ENCODE data around the gene SERPINA1. TPM values are rescaled to one million over a fixed set of nuclear protein-coding genes. Genes with fewer than 3 reads are reported as not detected.

The SERPINA1 gene
- total and polyA plus RNA-seq, 8 donors = 10.5 to 1,332 (median 80.3) TPM

DNA sequence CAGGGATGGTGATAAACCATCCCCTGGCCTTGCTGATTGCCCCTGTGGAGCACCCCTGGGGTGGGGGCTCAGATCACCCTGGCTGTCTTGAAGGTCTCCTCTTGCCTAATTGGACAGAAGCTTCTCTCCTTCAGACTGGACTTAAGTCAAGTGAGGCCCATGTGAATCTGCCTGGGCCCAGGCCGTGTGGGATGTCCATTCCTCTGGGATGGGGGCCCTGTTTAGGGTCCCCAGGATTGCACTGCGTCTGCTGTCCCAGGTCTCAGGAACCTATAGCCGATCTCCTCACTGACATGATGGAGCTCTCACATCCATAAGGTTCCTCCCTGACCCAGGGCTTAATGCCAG, 20.2 kb downstream of the SERPINA1 start:
- TF ChIP-seq POLR2AphosphoS5 (IDR thresholded peaks at IDR 0.05) = no peak
- no peak for TF ChIP-seq POLR2A (IDR thresholded peaks at IDR 0.05)
- no peak for TF ChIP-seq CTCF (IDR thresholded peaks at IDR 0.05)
- TF ChIP-seq EP300 (IDR thresholded peaks at IDR 0.05) = no peak
- intact Hi-C loops (cut with DNase I; ENCODE audit: low total_unique reads) = no loop called here
- H3K36me3 ChIP-seq = no peaks in the 10 kb centered on the region
- no peak overlapping the region for H3K27ac ChIP-seq
- no peaks in the 10 kb centered on the region for H3K9me3 ChIP-seq
- peaks cover 0 to 4% (median 0%) of the 10 kb centered on the region in 3 donors for H3K27me3 ChIP-seq
- H3K4me3 ChIP-seq = no peak overlapping the region
- WGBS, 5 donors = 73 to 91% (median 85%) methylated on average over 1 to 3 of the region's 3 CpGs
- H3K4me1 ChIP-seq = no peaks in the 10 kb centered on the region
- no peak for DNase-seq

DNA sequence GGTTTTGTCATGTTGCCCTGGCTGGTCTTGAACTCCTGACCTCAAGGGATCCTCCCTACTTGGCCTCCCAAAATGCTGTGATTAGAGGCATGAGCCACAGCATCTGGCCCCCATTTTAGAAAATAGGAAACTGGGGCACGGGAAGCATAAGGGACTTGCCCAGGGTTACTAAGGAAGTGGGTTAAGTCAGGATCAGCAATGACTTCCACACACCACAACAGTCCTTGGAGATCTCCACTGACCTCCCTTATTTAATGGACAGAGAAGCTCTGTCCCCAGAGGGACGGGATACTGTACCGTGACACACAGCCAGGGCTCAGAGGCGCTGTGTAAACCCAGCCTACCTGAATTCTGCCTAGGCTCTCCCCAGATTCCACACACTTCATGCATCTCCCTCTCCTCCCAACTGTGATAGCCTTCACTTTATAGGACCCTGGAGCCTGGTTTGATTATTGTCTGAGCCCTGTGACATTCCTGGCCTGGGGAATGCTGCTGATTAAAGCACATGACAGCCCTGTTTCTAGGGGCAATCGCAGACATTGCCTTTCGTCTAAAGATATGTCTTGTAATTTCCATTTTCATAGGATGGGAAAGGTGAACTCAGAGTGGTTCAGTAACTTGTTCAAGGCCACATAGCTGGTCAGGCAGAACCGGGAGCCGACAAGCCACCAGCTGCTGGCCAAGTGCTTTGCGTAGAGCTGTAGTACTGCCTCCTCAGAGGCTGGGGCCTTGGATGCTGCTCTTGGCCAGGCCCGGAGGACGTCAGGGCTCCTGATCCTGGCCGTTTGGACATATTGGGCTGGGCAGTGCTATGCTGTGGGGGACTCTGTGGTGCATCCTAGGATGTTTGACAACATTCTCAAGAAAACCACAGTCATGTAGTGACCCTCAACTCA, 20.8 kb downstream of the SERPINA1 start:
- H3K9me3 ChIP-seq = no peaks in the 10 kb centered on the region
- no peaks in the 10 kb centered on the region for H3K4me1 ChIP-seq
- no peak overlapping the region for H3K27ac ChIP-seq
- no peak for TF ChIP-seq CTCF (IDR thresholded peaks at IDR 0.05)
- TF ChIP-seq POLR2AphosphoS5 (IDR thresholded peaks at IDR 0.05) = no peak
- TF ChIP-seq POLR2A (IDR thresholded peaks at IDR 0.05) = no peak
- no peak for TF ChIP-seq EP300 (IDR thresholded peaks at IDR 0.05)
- H3K36me3 ChIP-seq = no peaks in the 10 kb centered on the region
- intact Hi-C loops (cut with DNase I; ENCODE audit: low total_unique reads) = no loop called here
- WGBS, 5 donors = 80 to 91% (median 88%) methylated on average over 9 to 12 of the region's 12 CpGs
- no peak overlapping the region for H3K4me3 ChIP-seq
- no peak for DNase-seq
- H3K27me3 ChIP-seq = peaks cover 0 to 4% (median 0%) of the 10 kb centered on the region in 3 donors

DNA sequence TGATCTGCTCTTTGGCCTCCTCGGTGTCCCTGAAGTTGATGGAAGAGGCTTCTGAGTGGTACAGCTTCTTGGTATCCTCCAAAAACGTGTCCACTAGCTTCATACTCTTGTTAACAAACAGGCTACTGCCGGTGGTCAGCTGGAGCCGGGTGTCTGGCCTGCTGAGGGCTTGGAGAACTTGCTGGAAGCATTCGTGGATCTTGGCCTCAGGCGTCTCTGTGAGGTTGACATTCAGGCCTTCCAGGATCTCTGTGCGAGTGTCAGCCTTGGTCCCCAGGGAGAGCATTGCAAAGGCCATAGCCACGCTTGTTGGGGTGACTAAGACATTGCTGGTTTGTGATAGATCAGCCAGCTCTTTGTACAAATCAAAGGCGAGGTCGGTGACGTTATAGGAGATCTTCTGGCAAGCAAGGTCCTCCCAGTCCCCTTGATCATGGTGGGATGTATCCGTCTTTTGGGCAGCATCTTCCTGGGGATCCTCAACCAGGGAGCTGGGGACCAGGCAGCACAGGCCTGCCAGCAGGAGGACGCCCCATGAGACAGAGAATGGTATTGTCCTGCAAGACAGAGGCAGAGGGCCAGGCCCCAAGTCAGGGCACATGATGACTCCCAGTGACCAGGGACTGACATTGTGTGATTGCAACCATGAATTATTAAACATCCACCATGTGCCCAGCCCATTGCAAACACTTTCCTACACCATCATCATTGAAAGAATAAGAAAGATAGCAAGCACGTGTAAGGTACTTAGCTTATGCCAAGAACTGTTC, 22.1 kb downstream of the SERPINA1 start, which contains the start of gene SERPINA2:
Gene SERPINA2 (minus strand): TSS at position 553 of the 770 bp plus-strand sequence.
- DNase-seq = no peak
- Histone ChIP-seq H3K36me3 (no peaks in the 10 kb centered on the region), H3K9me3 (no peaks in the 10 kb centered on the region), H3K4me1 (no peaks in the 10 kb centered on the region), H3K27ac (no peak within 1 kb of the TSS), H3K27me3 (peaks cover 0 to 8% (median 0%) of the 10 kb centered on the region in 3 donors), H3K4me3 (no peak within 1 kb of the TSS)
- intact Hi-C loops (cut with DNase I; ENCODE audit: low total_unique reads) = no loop called here
- no peak for TF ChIP-seq POLR2AphosphoS5 (IDR thresholded peaks at IDR 0.05)
- no peak for TF ChIP-seq CTCF (IDR thresholded peaks at IDR 0.05)
- no peak for TF ChIP-seq EP300 (IDR thresholded peaks at IDR 0.05)
- no peak for TF ChIP-seq POLR2A (IDR thresholded peaks at IDR 0.05)
- 78 to 83% (median 81%) methylated on average over 14 of the region's 14 CpGs for WGBS, 5 donors

DNA sequence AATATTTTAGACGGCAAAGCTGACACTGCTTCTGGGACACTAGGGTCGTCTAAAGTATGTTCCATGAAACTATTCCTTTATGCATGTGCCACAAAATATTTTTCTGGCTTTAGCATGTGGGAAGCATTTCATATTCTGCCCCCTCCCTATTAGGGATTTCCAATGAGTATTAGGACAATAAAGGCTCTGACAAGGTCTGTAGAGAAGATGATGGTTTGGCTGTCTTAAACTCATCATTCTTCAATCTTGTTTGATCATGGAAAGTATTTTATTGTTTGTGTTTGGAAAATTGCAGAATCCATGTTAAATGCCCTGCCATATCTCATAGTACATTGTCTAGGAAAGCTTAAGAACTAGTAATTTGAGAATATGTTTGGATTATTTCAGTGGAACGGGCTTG, 22.8 kb downstream of the SERPINA1 start:
- Histone ChIP-seq H3K36me3 (no peaks in the 10 kb centered on the region), H3K27me3 (peaks cover 0 to 8% (median 0%) of the 10 kb centered on the region in 3 donors), H3K4me3 (no peak overlapping the region), H3K27ac (no peak overlapping the region), H3K9me3 (no peaks in the 10 kb centered on the region), H3K4me1 (no peaks in the 10 kb centered on the region)
- intact Hi-C loops (cut with DNase I; ENCODE audit: low total_unique reads) = no loop called here
- WGBS, 5 donors = 79 to 84% (median 82%) methylated on average over 3 of the region's 3 CpGs
- no peak for DNase-seq
- no peak for TF ChIP-seq POLR2AphosphoS5 (IDR thresholded peaks at IDR 0.05)
- no peak for TF ChIP-seq POLR2A (IDR thresholded peaks at IDR 0.05)
- TF ChIP-seq EP300 (IDR thresholded peaks at IDR 0.05) = no peak
- TF ChIP-seq CTCF (IDR thresholded peaks at IDR 0.05) = no peak
